GM19372 (cell line): ENCODE data around the gene CIC.
"Not testable (repeated sequence)": the region's sequence is repeated elsewhere in the genome, so short reads cannot be mapped to it uniquely, and the experiment has no call there.

ENCODE experiments used
- ATAC-seq: cut with Tn5 transposase; IDR thresholded peaks from one replicate; pipeline ENCODE4 v1.9.1; 2021; ENCODE audit warnings: mild to moderate bottlenecking, low read depth, moderate library complexity; ENCODE audit not compliant: unreplicated experiment

The CIC gene

DNA sequence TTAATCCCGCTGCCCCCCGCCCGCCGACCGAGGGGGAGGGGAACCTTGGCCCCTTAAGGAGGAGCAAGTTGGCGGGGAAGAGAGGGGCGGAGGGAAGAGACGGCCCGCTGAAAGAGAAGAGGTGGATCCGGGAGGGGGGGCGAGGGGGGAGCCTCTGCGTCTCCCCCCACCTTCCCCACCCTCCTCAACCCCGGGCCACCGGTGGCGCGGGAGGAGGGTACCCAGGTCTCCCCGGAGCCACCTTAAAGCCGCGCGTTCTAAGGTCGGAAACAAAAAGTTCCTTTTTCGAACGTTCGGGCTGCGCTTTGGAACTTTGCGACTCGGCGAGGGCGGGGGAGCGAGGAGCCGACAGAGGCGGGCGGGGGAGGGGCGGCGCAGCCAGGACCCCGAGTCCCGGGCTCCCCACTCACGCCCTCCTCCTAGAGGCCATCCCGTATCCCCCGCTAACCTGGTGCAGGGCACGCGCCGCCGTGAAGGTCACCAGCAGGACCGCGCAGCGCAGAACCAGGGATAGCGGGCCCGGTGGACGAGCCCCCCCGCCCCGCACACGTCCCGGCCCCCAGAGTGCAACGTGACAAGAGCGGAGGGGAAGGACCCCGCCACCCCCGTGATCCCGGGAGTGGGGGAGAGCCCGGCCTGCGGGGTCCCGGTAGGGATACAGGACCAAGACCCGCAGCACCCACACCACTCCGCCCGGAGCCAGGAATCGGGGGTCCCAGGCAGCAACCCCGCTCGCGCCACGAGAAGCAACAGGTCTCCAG, 14.8 kb upstream of the CIC start:
- no peak for ATAC-seq

DNA sequence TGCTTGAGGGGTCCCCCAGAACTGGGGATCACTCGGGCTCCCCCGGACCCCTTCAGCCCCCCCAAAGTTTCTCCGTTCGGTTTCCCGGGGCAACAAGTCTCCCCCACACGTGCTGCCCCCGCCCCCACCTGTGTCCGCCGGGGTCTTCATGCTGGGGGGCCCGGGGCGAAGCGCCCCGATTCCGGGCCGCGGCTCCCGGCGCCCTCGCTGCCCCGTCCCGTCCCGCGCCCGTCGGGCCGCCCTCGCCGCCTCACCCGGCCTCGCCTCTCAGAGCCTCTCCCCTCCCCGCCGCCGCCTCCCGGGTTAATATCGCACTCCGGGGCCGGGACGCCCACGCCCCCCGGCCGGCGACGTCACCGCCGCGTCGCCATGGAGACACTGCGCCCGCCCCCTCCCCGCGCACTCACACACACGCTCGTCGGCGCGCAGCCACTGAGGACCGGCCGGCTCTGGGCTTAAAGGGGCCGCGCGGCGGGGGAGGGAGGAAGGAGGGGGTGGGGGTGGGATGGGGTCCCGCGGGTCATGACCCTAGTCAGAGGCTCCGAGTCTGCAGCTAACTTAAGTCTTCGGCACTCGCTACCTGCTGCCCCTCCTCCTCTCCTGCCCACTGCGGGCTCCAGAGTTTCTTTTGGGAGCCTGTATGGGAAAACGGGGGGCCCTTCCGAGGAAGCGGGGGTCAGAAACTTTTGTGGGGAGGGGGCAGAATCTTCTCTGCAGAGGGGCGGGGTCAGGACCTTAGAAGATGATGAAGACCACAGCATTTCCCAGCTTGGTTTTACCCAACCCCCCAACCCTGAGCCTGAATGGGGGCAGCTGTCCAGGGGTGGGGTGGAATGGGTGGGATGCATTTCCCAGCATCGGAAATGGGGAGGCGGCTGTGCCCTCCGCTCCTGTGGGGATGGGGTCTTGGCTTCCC, 13.9 kb upstream of the CIC start, which contains the start of gene ERF:
Gene ERF (minus strand): TSS at position 279 of the 916 bp plus-strand sequence. CDS start 129 bp downstream, at position 150.
- peak; percentile 64 for ATAC-seq

DNA sequence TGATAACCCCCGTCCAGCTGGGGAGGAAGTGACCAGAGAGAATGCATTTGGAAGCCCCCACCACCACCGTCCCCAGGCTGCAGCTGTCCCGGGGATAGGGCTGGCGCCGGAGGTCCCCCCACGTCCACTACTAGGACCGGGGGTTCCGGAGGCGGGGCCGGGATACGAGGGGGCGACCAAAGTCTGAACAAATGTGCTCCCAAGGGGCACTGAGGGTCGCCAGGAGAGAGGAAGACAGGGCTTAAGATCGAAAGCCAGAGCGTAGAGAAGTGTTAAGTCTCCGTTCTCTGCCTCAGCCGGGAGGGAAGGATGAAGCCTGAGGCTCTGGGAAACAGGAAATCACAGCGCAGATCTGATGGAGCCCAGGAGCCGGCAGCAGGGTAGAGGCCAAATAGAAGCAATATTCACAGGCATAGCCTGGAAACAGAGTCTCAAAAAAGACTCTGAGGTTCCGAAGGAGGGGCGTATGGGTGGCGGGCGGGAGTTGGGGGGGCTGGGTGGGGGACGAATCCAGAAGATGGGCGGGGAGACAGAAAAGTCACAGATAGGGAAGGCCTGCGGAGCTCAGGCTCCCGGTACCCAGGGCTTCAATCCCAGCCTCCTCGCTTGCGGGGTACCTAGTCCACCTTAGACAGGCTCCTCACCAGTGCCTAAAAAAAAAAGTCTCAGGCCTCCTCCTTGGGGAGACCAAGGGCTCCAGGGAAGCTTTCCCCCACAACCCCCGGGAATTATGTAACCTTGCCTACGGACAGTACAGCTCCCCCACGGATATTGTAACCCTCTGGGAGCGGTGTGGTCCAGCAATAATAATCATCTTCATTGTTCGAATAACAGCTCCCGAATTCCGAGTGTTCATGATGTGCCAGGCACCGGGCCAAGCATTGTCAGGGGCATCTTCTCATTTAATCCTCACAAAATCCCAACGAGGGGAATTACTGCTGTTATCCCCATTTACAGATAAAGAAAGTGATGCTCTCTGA, 13.0 kb upstream of the CIC start:
- ATAC-seq: no peak

DNA sequence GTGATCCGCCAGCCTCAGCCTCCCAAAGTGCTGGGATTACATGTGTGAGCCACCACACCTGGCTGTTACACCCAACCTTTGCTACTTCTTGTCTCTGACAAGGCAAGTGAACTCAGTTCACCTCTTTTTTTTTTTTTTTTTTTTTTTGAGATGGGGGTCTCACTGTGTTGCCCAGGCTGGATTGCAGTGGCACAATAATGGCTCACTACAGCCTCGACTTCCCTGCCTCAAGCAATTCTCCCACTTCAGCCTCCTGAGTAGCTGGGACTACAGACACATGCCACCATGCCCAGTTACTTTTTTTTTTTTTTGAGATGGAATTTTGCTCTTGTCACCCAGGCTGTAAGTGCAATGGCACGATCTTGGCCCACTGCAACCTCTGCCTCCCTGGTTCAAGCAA, 11.2 kb upstream of the CIC start:
- not testable (repeated sequence) for ATAC-seq

DNA sequence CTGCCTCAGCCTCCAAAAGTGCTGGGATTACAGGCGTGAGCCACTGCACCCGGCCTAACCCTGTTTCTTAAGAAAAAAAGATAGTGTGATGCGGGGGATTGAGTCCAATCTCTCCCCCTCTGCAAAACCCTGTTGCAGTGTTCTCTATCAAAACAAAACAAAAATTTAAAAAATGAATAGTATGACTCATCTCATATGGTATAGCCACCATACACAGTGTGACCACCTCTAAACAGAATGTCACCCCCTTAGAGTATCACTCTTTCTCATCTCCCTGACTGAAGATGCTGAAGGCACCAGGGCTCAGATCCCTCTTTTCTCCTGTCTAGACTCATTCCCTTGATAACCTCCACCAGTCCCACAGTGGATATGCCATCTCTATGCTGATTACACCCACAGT, 7.3 kb upstream of the CIC start:
- no peak for ATAC-seq

DNA sequence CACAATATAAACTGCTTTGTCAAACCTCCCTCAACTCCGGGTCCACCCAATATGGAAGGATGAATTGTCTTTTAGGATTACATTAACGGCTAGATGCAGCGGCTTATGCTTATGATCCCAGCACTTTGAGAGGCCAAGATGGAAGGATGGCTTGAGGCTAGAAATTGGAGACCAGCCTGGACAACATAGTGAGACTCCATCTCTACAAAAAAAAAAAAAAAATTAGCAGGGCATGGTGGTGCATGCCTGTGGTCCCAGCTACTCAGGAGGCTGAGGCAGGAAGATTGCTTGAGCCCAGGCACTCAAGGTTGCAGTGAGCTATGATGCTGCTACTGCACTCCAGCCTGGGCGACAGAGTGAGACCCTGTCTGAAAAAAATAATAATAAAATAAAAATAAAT, 2.9 kb upstream of the CIC start:
- ATAC-seq: not testable (repeated sequence)

DNA sequence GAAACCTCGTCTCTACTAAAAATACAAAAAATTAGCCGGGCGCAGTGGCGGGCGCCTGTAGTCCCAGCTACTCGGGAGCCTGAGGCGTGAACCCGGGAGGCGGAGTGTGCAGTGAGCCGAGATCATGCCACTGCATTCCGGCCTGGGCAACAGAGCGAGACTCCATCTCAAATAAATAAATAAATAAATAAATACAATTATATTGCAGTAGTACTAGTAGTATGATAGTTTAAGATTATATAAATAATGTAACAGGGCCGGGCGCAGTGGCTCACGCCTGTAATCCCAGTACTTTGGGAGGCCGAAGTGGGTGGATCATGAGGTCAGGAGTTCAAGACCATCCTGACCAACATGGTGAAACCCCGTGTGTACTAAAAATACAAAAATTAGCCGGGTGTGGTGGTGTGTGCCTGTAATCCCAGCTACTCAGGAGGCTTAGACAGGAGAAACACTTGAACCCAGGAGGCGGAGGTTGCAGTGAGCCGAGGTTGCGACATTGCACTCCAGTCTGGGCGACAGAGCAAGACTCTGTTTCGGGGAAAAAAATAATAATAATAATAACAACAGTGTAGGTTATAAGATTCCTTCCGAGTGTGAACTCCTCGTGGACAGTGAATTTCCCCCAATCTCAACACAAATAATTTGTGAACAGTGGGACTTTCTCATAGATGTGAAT, 2.0 kb upstream of the CIC start:
- ATAC-seq: not testable (repeated sequence)

DNA sequence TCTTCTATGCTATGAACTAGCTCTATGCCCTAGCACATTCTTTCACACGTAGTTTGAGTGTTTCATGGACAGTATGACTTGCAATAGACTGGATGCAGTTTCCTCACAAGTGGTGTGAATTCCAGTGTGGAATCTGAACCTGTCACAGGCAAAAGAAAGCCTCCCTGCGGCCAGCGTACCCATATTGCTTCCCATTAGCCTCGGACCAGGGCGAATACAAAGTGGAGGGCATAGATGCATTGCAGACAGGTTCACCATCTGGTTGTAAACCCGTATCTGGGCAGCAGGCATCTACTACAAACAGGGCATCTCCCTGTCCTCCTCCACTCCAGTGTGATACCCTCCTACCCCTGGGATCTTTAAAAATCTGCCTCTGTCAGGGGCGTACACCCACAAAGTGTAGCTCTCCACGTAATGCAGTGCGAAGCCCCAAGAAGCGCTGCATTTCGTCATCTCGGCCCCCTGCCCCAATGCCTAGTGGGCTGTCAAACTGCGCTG, 1.4 kb upstream of the CIC start:
- no peak for ATAC-seq

DNA sequence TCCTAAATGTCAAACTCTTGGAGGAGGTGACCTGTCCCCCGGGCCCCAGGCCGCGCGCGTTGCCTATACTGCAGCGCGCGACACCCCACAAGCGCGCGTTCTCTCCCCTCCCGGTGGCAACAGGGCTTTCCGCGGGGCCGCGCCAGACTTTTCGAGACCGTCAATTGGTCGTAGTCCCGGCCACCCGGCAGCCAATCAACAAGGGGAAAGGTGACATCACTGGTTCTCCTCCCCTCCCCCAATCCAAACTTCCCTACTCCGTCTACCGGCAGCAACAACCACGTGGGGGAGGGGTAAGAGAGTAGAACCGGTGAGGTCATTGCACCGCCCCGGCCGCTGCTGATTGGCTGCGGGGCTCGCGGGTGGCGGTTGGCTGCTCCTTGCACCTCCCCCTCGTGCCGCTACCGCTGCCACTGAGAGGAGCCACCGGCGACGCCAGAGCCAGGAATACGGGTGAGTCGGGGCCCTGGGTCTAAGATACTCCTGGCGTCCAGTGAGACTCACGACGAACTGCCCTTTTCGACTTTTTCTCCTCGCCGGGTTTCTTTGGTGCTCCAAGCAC, 829 bp upstream of the CIC start:
- ATAC-seq: peak; percentile 47

DNA sequence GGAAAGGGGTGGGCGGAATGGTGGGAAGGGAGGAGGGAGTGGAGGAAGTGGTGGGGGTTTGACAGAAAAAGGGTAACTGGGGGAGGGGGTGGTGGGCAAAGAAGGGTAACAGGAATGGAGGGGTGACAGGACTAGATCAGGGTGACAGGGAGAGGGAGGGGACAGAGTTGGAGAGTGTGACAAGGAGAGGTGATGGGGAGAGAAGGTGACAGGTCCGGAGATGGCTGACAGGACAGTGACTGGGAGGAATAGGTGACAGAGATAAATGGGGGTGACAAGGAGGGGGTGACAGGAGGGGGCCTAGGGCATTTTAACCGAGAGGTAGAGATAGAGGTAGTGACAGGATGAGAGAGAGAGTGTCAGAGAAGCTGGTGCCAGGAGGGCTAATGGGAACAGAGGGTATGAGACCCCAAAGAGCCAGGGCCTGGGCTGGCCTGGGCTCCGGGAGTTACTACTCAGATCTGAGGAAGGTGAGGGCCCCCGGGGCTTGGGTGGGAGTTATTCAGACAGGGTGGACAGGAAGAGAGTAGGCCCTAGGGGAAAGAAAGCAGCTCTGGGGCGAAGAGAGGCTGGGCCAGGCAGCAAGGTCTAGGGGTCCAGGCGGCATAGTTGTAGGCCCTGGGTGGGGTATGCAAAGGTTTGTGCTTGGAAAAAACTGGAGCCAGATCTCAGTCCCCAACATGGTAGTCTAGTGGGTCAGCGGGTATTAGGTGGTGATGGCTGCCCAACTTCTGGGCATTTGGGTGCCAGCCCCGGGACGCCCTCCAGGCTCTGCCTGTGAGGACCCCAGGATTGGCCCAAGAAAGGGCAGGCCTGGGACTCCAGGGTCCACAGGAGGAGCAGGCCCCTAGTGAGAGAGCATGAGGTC, 660 bp downstream of the CIC start:
- no peak for ATAC-seq

DNA sequence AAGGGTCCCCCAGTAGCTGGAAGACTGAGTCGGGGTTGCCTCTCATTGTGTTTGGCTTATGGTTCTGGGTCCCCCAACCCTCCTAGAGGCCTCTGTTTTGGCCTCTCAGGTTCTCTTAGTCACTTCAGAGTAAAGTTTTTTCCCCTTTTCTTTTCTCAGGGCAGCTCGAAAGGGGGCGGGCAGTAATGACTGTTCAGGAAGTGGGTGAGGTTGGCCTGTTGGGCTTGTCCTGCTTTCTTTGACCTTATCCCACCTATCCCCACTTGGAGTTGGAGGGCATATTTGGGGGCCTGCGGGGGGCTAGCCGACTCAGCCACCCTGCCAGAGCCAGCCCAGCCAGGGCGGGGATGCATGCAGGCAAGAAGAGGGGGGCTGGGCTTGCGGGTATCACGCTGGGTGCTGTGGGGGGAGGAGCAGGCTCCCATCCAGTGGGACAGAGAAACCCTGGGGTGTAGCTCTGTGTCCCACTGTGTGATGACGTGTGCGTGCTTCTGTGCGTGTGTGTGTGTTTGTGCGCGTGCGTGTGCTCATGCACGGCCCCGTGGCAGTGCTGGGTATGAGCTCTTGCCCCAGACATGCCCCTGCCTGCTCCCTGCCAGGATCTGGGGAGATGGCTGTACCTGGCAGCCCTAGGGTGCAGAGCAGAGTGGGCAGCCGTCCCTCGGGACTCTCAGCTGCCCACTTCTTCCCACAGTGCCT, 1.4 kb downstream of the CIC start:
- no peak for ATAC-seq

DNA sequence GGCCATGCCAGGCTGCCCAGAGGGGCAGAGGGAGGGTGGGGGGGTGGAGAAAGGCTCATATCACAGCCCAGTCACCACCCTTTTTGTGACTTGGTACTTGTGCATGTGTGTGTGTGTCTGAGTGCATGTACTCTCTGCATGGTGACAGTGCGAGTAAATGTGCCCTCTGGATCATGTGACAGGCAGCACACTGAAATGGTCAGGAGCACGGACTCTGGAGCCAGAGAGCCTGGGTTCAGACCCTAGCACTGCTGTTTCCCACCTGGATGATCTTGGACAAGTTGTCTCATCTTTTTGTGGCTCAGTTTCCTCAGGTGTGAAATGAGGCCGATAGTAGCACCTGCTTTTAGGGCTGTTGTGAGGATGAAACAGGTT, 2.0 kb downstream of the CIC start:
- no peak for ATAC-seq

DNA sequence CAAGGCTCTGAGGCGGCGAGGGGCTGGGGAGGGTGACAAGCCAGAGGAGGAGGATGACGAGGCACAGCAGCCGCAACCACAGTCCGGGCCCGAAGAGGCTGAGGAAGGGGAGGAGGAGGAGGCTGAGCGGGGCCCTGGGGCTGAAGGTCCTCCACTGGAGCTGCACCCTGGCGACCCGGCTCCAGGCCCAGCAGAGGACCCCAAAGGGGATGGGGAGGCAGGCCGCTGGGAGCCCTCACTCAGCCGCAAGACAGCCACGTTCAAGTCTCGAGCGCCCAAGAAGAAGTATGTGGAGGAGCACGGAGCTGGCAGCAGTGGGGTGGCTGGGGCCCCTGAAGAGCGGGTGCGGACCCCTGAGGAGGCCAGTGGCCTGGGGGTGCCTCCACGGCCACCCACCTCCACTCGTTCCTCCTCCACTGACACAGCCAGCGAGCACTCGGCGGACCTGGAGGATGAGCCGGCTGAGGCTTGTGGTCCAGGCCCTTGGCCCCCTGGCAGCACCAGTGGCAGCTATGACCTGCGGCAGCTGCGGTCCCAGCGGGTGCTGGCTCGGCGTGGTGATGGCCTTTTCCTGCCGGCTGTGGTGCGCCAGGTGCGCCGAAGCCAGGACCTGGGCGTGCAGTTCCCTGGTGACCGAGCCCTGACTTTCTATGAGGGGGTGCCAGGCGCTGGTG, 2.9 kb downstream of the CIC start:
- no peak for ATAC-seq

DNA sequence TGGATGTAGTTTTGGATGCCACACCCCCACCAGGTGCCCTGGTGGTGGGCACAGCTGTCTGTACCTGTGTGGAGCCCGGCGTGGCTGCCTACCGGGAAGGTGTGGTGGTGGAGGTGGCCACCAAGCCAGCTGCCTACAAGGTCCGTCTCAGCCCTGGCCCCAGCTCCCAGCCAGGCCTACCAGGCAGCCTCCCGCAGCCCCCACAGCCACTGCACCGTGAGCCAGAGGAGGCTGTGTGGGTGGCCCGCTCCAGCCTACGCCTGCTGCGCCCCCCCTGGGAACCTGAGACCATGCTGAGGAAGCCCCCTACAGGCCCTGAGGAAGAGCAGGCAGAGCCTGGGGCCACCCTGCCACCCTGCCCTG, 3.5 kb downstream of the CIC start:
- ATAC-seq: no peak

DNA sequence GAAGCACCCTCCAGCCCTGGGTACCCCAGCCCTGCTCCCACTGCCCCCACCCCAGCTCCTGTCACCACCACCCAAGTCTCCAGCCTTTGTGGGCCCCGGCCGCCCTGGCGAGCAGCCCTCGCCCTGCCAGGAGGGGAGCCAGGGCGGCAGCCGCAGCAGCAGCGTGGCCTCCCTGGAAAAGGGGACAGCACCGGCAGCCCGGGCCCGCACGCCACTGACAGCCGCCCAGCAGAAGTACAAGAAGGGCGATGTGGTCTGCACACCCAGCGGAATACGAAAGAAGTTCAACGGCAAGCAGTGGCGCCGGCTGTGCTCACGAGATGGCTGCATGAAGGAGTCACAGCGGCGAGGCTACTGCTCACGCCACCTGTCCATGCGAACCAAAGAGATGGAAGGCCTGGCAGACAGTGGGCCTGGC, 3.9 kb downstream of the CIC start:
- no peak for ATAC-seq

DNA sequence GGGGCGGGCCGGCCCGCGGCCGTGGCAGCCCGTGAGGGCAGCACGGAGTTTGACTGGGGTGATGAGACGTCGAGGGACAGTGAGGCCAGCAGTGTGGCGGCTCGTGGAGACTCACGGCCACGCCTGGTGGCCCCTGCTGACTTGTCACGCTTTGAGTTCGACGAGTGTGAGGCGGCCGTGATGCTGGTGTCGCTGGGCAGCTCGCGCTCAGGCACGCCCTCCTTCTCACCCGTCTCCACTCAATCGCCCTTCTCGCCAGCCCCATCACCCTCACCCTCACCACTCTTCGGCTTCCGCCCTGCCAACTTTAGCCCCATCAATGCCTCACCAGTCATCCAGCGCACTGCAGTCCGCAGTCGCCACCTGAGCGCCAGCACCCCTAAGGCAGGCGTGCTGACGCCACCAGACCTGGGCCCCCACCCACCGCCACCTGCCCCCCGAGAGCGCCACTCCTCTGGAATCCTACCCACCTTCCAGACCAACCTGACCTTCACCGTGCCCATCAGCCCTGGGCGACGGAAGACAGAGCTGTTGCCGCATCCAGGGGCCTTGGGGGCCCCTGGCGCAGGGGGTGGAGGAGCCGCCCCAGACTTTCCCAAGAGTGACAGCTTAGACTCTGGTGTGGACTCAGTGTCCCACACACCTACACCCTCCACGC, 4.5 kb downstream of the CIC start:
- no peak for ATAC-seq
